Cardiac fibroblast (primary cell): Measurements from ENCODE around the gene MEP1A.

ENCODE experiments used
- DNase-seq, 2 donors: peaks; one replicate each; pipeline versions ENCODE4 v3.0.0 to v3.0.0-alpha.2; 2010; ENCODE audit warnings: low read depth in 2 of 2
- H3K4me3 ChIP-seq, 2 donors: replicated peaks in 1 of 2; 1 replicate in 1 of 2; 2 replicates in 1 of 2; pipeline ENCODE4 v1.5.1; 2011; ENCODE audit warnings: low read depth in 2 of 2, low read length in 2 of 2, mild to moderate bottlenecking in 2 of 2, moderate library complexity in 1 of 2
- TF ChIP-seq, protein P1 (sequence below): IDR thresholded peaks from one replicate; pipeline ENCODE4 v1.5.1; 2011; ENCODE audit warnings: low read depth, mild to moderate bottlenecking, low read length, inconsistent platforms

Gene MEP1A

DNA sequence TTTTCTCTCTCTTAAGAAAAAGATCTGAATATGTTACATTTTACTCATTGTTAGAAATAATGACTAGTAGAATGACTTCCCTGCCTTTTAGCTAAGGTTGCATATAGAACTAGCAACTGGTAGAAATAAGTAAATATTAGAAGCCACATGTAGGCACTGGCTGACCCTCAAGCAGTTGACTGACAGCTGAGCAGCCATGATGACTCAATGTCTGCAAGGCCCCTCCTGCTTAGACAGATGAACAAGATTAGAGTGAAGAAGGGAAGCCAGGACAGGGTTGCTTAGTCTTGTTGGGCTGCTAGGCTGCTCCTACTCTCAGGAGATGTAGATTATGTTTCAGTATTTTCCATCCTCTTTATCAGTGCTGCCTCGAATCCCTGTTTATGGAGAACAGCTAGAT is 6.5 kb downstream of the MEP1A start:
- no peak for DNase-seq
- TF ChIP-seq, protein P1, sequence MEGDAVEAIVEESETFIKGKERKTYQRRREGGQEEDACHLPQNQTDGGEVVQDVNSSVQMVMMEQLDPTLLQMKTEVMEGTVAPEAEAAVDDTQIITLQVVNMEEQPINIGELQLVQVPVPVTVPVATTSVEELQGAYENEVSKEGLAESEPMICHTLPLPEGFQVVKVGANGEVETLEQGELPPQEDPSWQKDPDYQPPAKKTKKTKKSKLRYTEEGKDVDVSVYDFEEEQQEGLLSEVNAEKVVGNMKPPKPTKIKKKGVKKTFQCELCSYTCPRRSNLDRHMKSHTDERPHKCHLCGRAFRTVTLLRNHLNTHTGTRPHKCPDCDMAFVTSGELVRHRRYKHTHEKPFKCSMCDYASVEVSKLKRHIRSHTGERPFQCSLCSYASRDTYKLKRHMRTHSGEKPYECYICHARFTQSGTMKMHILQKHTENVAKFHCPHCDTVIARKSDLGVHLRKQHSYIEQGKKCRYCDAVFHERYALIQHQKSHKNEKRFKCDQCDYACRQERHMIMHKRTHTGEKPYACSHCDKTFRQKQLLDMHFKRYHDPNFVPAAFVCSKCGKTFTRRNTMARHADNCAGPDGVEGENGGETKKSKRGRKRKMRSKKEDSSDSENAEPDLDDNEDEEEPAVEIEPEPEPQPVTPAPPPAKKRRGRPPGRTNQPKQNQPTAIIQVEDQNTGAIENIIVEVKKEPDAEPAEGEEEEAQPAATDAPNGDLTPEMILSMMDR, result no peak
- H3K4me3 ChIP-seq, result no peak overlapping the region

DNA sequence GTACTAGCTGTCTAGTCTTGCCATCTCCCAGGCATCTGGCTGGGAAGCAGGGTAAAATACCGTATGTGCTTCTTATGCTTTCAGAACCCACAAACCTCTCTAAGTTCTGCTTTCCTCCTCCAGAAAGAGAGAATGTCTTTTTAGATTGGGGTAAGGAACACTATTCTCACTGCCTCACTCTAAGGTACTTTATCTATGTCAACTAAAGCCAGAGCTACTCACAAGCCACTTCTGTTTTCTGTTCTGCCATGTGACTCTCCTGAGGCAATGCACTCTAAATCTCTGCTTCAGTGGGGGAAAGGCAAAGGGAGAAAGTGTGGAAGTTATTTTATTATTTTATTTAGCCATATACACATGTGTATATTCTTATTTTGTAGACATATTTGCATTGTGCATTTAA is 15.6 kb downstream of the MEP1A start:
- TF ChIP-seq, protein P1, result no peak
- H3K4me3 ChIP-seq, result no peak overlapping the region
- DNase-seq, result no peak

DNA sequence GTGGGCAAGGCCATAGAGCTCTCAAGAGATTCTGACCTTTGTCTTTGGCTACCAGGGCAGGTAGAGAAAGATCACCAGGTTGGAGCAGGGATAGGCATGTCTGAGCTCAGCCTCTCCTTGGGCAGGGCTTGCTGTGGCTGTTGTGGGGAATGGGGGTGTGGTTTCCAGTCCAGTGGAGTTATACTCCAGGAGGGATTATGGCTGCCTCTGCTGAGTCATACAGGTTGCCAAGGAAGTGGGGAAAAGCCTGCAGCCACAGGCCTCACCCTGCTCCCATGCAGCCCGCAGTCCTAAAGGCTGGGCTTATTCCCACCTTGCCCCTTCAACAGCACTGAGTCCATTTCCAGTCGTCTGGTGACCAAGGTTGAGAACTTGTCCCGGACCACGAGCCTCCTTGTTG is 21.9 kb downstream of the MEP1A start:
- TF ChIP-seq, protein P1, result no peak
- DNase-seq, result no peak

DNA sequence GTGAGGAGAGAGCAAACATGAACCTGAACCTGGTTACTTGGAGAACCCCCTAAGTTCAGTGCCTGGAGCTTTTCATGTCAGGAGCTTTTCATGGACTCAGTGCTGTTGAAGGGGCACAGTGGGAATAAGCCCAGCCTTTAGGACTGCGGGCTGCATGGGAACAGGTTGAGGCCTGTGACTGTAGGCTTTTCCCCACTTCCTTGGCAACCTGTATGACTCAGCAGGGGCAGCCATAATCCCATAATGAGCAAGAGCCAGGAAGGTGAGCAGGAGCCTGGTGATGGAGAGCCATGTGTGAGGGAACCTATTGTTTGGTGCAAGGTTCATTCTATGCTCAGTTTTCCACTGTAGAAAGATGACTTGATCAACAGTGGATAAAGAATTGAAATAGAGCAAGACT is 23.4 kb downstream of the MEP1A start:
- TF ChIP-seq, protein P1, result no peak

More for the DNA sequence above, 21.9 kb downstream of the MEP1A start:
- no peak overlapping the region for H3K4me3 ChIP-seq

DNA sequence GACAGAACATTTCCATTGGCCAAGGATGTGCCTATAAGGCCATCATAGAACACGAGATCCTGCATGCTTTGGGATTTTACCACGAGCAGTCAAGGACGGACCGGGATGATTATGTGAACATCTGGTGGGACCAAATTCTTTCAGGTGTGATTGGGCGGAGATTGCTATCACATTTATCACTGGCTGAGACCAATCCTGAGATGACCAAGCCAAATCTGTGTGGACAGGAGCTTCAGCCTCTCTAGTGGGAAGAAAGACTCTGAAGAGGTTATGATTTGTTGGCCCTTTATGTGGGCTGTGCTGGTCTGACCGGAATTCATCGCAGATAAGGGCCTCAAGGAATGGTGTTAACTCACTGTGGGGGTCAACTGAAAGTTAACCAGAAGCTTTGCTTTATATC is 26.4 kb downstream of the MEP1A start:
- H3K4me3 ChIP-seq, result no peak overlapping the region
- TF ChIP-seq, protein P1, result no peak
- DNase-seq, result no peak

More for the DNA sequence above, 23.4 kb downstream of the MEP1A start:
- no peak overlapping the region for H3K4me3 ChIP-seq
- no peak for DNase-seq

DNA sequence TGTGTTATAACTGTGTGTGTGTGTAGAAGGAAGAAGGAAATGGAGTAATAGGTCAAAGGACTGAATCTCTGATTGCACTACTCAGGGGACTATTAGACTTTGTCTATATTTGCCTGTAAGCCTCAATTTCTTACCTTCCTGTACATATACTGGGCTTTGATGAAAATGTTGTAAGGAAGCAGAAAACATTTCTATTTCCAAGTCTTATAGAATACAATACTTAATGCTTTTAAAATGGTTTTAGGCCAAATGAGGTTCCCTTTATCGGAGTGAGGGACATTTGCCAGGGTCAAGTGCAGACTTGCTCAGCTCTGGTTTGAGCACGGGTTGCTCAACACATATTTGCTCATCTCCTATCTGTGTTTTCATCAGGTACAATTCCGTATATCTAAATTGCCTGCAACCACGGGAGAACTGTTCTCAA is 28.3 kb downstream of the MEP1A start:
- TF ChIP-seq, protein P1, result no peak
- DNase-seq, result no peak
- H3K4me3 ChIP-seq, result no peak overlapping the region

DNA sequence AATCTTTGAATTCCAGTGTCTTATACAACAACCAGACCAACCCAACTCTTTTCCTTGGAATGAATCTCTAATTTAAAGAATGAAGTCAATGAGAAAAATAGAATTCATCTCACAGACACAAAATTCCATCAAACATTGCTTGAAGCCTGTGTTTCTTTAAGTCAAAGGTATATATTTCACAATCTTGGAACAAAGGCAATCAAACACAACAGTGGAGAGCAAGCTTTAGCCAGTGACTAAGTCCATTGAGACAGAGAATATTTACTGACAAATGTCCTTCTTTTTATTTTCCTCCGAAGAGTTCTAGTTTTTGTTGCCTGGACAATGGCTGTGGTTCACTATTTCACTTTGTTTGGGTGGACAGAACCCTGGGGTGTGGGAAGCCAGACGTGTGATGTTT is 35.8 kb downstream of the MEP1A start:
- no peak for DNase-seq
- TF ChIP-seq, protein P1, result no peak
- no peak overlapping the region for H3K4me3 ChIP-seq
